Hematopoietic multipotent progenitor cell treated with erythropoietin and hydrocortisone succinate and interleukin-3 and kit ligand, for 6 days (in vitro differentiated cells): Measurements from ENCODE around the gene RECK.
"Not testable (repeated sequence)": the region's sequence is repeated elsewhere in the genome, so short reads cannot be mapped to it uniquely, and the experiment has no call there.

Experiments
- DNase-seq: peaks from one replicate; pipeline ENCODE4 v3.0.0-alpha.2; 2015

The RECK gene

DNA sequence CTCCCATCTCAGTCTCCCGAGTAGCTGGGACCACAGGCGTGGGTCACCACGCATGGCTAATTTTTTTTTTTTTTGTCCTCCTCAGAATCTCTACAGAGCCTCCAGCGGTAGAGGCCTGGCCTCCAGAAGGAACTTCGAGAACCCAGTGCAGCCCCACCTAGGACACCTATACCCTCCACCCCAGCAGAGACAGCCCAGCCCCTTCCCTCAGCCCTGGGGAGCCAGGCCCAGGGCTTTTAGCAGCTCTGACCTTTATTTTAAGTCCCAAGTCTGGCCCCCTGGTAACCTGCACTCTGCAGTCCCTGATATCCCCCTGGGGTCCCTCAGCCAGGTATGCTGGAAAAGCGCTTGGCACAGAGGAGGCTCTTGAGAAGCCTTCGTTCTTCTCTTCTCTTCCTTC is 105.0 kb downstream of the RECK start:
- no peak for DNase-seq

DNA sequence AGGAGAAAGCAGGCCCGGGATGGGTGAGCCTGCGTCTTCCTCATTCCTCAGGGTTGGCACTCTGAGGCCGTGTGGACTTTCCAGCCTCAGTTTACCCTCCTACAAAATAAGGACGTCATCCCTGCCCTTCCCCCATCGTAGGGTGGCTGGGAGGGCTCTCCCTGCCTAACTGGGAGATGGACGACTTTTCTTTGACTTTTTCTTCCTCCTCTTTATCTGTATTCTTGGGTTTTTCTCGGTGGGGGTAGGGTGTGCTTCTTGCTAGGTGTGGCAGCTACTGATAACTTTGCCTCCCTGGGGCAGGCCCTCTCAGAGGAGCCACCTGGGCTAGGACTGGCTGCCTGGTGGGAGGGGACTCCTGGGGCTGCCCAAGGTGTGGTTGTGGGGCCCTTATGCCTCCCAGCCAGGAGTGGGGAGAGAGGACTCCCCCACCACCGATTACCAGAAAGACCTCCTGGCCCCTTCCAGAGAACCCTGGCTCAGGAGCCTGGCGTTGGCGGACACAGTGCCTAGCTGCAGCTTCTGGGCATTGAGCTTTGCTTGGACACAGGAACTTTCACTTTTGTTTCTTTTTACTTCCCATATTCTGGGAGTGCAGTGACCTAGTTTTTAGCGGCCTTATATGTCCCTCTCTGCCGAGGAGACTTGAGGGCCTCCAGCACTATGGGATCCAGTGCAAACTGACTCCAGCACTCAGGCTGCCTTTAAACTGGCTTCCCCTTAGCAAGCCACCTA is 106.0 kb downstream of the RECK start:
- peak; percentile 94 for DNase-seq

DNA sequence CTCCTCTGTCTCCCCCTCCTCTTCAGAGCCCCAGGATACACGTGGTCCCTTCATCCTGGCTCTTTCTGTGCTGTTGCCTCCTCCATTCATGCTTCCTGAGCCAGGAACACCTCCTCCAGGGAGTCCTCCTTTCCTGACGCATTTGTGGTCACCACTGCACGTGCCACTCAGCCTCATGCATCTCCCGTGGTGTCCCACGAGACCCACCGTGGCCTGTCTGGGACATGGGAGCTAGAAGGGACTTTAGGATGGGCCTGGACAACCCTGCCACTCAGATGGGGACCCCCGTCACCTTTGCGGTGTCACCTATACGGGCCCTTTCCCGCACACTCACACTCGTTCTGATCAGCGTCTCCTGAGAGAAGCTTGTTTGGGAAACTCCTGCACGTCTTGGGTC is 106.5 kb downstream of the RECK start:
- DNase-seq = no peak

DNA sequence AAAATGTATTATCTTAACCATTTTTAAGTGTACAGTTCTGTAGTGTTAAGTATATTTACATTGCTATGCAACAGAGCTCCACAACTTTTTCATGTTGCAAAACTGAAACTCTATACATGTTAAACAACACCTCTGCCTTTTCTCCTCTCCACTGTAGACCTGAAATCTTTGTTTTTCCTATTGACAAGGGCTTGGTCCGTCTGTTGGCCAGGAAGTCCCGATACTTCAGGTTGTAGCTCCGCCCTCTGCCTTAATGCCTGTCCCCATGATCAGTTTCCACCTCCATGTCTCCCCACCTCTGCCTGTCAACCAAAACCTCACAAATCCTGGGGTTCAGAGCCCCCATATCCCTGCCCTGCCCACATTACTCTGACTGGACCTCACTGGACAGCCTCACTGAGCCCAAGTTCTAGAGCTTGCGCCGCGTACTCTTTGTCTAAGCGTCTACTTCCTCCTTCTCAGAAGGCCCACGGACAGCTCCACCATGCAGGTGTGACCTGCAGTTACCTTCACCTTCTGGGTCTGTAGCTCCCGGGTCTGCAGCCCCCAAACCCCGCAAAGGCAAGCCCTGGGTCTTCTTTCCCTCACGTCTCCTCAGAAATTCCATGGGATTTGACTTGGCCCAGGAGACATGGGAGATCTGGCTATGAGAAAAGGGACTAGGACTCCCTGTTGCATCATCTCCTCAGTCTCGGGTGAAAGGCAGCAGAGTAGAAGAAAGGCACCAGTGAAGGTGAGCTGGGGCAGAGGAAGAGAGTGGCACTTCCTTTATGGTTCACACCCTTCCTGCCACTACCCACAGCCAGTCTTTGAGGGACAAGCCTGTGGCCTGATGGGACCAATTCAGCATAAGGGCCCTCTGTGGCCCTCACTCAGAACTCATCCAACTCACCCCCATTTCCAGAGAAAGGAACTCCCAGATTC is 107.9 kb downstream of the RECK start:
- DNase-seq = peak; percentile 51

DNA sequence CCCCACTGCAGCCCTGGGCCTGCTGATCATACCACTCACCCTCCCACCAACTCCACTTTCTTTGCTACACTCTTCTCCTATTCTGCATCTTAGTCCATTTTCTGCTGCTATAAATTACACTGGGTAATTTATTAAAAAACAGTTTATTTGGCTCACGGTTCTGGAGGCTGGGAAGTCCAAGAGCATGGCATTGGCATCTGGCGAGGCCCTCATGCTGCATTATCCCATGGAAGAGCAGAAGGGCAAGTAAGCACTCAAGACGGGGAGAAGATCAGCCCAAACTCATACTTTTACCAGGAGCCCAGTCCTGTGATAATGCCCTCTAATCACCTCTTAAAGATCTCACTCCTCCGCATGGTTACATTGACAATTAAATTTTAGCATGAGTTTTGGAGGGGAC is 109.3 kb downstream of the RECK start:
- no peak for DNase-seq

DNA sequence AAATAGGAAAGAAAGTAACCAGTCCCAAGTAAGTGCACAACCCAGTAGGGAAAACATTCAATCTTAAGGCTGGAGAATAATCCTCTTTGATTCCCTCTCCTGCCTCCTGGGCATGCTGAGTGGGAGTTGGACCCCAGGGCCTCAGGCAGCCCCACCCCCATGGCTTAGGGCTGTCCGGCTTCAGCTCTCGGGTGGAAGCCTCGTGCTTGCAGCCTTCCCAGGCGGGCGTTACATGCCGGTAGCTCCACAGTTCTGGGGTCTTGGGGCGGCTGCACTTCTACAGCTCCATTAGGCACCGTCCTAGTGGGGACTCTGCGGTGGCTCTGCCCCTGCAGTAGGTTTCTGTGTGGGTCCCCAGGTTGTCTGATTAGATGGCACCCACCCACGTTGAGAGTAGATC is 109.9 kb downstream of the RECK start:
- no peak for DNase-seq

DNA sequence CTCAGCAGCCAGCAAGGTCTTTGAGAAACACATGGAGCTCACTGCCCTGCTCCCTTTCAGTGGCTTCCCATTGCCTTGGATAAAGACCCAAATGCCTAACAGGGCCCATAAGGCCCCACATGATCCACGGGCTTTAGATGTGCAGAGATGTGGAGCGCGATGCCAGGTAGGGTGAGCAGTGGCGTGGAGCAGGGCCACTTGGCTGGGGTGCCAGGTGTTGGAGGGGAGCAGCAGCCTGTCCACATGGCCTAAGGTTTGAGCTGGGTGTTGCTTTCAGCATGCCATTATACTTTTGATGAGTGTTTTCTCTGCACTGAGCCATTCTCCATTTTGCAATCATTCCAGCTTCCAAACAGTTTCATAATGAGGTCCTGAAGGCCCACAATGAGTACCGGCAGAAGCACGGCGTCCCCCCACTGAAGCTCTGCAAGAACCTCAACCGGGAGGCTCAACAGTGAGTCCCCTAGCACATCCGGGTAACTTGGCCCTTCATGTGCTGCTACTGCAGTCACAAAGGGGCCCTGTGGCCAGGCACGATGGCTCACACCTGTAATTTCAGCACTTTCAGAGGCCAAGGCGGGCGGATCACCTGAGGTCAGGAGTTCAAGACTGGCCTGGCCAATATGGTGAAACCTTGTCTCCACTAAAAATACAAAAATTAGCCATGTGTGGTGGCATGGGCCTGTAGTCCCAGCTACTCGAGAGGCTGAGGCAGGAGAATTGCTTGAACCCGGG is 110.9 kb downstream of the RECK start:
- no peak for DNase-seq

DNA sequence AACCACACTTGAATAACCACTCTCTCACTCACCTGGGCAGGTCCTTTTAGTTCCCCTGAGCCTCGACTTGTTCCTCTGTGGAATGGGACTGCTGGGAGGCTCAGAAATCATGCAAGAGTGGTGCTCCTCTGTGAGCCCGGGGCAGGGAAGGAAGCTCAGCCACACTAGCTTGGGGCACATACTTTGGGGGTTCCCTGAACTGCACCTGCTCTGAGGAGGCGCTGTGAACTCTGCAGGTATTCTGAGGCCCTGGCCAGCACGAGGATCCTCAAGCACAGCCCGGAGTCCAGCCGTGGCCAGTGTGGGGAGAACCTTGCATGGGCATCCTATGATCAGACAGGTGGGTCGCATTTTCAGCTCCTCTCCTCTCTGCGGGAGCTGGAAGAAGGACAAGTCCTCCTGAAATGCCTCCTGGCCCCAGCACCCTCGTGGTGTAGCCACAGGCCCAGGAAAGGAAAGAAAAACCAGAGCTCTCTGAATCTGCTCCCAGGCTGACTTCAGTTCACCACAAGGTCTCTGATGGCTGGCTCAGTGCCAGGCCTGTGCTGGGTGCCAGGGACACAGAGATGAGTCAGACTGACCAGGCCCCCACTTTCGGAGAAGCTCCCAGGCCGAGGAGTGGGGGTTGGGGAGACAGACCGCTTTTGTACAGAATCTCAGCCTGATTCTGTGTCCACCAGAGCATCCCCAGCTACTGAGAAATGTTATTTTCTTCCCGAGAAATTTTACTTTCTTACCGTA is 111.8 kb downstream of the RECK start:
- peak; percentile 92 for DNase-seq

DNA sequence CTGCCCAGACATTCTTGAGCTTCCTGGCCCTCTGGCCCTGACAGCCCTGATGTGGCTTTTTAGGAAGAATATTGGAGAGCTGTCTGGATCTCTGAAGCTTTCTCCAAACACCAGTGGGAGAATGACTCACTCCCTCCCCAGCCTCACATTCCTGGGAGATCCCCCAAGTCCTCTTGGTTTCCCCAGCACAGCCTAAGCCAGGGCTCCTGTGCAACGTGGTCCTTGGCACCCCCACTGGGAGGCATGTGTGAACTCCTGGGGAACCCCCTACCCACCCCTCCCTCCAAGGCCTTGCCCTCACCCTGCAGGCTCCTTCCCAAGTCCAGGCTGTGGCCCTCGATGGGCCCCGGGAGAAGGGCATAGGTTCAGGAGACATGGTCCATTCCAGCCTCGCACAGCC is 112.5 kb downstream of the RECK start:
- DNase-seq = no peak

DNA sequence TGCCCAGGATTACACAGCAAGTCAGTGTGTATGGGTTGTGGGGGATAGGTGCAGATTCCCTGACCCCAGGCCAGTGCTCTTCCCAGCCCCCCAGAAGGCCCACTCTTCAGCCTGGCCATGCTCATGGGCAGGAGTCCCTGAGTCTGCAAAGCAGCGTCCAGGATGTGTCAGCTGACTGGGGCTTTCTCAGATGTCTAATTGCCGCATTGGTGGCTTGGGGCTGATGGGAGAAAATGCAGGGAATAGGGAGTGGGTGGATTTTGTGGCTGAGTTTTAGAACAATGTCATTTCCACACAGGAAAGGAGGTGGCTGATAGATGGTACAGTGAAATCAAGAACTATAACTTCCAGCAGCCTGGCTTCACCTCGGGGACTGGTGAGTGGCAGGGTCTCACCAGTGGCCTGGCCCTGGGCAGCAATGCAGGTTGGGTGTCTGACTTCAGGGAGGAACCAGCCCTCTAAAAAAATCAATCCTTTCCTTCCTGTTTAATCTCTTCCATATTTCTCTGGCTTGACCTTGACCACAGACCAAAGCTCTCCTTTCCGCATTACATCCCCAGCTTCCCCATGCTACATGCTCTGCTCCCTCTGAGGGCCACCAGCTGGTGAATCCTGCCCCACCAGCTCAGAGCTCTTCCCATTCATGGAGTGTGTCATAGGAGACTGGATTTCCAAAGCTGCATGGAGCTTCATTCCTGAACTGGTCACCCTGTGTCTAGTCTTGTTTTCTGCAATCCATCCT is 114.0 kb downstream of the RECK start:
- DNase-seq = no peak

DNA sequence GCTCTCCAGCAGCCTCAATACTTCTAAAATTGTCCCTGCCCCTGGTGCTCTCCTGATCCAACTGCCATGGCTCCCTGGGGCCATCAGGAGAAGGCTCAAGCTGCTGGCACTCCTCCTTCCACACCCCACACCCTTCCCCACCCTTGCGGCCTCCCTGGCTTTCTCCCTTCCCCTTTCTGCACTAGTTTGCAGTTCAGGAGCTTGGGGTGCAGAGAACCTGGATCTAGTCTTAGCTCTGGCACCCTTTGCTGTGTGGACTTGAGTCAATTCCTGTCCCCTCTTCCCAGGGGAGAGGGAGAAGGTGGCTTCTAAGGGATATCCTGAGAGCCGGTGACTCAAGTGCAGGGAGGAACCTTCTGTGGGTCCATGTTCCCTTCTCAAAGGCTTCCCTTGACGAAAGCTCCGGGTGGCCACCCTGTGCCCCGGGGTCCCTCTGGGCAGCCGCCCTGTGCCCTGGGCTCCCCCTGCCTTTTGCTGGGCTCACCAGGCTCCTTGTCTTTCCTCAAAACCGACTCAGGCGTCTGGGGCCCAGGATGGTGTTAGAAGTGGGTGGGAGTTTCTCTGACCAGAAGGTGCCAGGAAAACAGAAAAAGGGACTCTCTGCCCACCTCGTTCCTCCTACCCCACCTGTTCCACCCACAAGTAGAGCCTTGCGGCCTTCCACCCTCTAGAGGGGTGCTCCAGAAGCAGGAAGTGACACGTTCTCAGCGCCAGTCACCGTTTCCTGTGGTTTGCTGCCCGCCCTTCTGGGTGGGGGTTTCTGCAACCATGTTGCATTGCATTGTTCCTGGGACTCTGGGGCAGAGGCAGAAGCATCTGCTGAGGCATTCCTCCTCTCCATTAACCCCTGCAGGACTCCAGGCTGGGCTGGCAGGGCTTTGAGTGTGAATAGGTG is 114.8 kb downstream of the RECK start:
- DNase-seq = peak; percentile 91

DNA sequence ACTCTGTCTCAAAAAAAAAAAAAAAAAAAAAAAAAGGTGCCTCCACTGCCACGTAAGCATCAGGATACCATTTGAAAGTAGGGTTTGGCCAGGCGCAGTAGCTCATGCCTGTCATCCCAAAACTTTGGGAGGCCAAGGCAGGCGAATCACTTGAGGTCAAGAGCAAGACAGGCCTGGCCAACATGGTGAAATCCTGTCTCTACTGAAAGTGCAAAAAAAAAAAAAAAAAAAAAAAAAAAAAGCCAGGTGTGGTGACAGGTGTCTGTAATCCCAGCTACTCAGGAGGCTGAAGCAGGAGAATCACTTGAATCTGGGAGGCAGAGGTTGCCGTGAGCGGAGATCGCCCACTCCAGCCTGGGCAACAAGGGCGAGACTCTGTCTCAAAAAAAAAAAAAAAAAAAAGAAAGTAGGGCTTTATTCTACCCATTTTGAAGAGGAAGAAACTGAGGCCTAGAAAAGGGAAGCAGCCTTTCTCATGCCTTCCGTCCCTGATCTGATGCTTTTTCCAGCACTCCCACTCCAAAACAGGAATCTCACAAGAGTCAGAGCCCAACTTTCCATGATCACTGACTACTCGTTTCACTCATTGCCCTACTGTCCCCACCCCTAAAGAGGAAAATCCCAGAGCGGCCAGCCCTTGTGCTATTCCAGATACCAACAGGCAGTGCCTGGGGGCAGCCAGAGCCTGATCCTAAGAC is 116.2 kb downstream of the RECK start:
- DNase-seq = no peak

DNA sequence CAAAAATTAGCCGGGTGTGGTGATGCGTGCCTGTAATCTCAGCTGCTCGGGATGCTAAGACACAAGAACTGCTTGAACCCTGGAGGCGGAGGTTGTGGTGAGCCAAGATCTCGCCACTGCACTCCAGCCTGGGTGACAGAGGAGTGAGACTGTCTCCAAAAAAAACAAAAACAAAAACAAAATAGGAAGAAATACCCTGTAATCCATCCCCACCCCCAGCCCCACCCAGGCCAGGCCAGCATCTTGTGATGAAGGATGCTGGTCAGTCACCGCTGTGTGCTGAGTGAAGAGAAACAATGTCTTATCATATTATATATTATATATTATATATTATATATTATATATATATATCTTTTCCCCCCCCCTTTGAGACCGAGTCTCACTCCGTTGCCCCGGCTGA is 117.0 kb downstream of the RECK start:
- no peak for DNase-seq

DNA sequence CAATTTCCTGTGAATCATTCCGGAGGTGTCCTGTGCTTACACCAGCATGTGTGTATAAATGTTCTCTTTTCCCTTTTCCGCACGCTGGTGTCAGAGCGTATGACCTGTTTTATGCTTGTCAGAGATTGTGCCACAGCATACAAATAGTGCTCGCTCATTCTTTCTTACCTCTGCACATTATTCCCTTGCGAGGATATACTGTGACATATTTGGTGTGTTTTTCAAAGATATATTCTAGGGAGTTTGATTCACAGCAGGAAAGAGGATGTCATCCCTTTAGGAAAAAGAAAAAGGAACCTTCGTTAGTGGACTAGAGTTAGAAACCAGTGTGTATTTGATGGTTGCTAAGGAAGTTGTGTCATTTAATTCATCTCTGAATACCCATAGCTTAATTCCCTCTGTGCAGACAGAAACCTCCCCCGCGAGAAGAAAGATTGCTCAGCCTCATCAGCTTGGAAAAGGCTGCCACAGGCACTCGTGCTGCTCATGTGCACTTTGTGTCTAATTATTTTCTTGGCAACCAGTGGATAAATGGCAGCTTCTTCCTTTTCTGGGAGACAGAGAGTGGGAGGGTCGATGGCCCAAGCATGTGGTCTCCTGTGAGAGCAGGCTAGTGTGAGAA is 117.7 kb downstream of the RECK start:
- DNase-seq = peak; percentile 54

DNA sequence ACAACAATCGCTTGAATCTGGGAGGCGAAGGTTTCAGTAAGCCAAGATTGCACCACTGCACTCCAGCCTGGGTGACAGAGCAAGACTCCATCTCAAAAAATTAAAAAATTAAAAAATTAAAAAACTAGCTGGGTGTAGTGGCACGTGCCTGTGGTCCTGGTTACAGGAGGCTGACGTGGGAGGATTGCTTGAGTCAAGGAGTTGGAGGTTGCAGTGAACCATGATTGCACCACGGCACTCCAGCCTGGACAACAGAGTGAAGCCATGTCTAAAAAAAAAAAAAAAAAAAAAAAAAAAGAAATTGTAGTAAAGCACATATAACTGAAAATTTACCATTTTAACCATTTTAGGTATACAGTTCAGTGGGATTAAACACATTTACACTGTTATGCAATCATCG is 119.4 kb downstream of the RECK start:
- no peak for DNase-seq

DNA sequence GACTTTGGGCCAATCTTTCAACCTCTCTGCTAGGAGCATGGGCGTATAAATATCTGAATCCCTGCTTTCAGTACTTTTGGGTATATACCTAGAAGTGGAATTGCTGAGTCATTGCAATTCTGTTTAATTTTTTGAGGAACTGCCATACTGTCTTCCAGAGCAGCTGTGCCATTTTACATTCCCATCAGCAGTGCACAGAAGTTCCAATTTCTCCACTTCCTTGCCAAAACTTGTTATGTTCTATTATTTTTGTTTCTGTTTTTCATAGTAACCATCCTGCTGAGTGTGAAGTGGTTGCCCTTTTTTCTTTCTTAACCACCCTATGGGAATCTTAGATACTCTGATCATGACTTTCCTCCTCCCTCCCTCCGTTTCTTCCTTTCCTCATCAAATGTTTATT is 121.4 kb downstream of the RECK start:
- peak; percentile 59 for DNase-seq

DNA sequence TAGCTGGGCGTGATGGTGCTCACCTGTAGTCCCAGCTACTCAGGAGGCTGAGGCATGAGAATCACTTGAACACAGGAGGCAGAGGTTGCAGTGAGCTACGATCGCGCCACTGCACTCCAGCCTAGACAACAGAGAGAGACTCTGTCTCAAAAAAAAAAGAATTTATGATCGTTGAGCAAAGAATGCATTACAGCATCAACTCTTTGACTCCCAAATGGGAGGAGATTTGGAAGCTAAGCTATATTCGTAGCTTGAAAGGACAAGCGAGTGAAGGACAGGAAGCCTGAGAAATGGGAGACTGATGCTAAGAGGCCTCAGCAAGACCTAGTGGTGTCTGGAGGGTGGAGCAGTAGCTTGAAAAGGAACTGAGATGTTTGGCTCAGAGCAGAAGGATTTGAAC is 122.2 kb downstream of the RECK start:
- DNase-seq = no peak

DNA sequence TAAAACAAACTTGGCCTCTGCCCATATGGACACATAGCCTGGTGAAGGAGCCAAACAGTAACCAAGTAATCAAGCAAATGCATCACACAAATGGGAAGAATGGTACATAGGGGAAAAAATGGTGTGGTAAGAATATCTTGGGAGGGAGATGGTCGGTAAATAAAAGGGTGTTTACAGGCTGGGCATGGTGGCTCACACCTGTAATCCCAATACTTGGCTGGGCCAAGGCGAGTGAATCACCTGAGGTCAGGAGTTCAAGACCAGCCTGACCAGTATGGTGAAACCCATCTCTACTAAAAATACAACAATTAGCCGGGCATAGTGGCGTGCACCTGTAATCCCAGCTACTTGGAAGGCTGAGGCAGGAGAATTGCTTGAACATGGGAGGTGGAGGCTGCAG is 122.8 kb downstream of the RECK start:
- DNase-seq = not testable (repeated sequence)

DNA sequence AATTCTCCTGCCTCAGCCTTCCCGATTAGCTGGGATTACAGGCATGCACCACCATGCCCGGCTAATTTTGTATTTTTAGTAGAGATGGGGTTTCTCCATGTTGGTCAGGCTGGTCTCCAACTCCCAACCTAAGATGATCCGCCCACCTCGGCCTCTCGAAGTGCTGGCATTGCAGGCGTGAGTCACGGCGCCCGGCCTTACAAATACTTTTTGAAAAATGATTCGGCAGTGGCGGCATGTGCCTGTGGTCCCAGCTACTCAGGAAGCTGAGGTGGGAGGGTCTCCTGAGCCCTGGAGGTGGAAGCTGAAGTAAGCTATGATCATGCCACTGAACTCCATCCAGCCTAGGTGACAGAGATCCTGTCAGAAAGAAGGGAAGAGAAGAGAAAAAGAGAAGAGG is 123.4 kb downstream of the RECK start:
- not testable (repeated sequence) for DNase-seq

DNA sequence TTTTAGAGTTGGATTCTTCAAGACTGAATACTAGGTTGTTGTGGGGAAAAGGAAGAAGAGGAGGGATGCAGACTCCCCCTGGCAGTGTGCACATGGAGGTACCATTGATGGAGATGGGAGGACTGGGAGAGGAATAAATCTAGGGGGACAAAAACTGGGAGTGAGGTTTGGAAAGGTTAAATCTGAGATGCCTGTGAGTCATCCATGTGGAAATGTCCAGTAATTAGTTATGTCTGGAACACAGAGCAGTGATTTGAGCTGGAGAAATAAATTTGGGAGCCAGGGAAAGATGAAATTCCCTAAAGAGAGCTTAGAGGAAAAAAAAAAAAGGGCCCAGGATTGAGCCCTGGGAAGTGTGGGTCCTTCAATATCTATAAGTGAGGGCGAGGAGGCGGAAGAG is 124.5 kb downstream of the RECK start:
- no peak for DNase-seq
